Brain microvascular endothelial cell (primary cell): ENCODE measurements around the gene HEPN1.

Experiments
- DNase-seq: peaks from one replicate; pipeline ENCODE4 v3.0.0-alpha.2; 2020
- H3K27ac ChIP-seq: fragments of 250-450 bp; sonication (Bioruptor Pico); 2 replicates; pipeline ENCODE4 v1.5.1; 2020; ENCODE audit warnings: mild to moderate bottlenecking, moderate library complexity
- H3K27me3 ChIP-seq: fragments of 250-450 bp; sonication (Bioruptor Pico); replicated peaks from 2 replicates; pipeline ENCODE4 v1.5.1; 2020; ENCODE audit warnings: mild to moderate bottlenecking
- H3K36me3 ChIP-seq: fragments of 250-450 bp; sonication (Bioruptor Pico); replicated peaks from 2 replicates; pipeline ENCODE4 v1.5.1; 2020; ENCODE audit warnings: mild to moderate bottlenecking
- H3K4me3 ChIP-seq: 2 replicates; pipeline ENCODE4 v1.5.1; 2011; ENCODE audit warnings: low read depth, mild to moderate bottlenecking, control low read depth, low read length, moderate library complexity
- CTCF ChIP-seq: IDR thresholded peaks from 2 replicates; pipeline ENCODE4 v1.5.1; 2011; ENCODE audit warnings: low read depth, mild to moderate bottlenecking, moderate library complexity, low read length, control low read depth, inconsistent platforms; ENCODE audit errors: missing control alignments
- in situ Hi-C: cut with HindIII; loops from 2 replicates; pipeline ENCODE4 v1.10.0; 2017; ENCODE audit warnings: low sequenced_read_pairs, low pct_ligation_motif_present

Gene HEPN1

GRCh38 chr11:124941703-124942102 is 22.7 kb downstream of the HEPN1 start:
- no peak for TF ChIP-seq CTCF
- H3K36me3 ChIP-seq: no peaks in the 10 kb centered on the region
- DNase-seq: no peak
- H3K27me3 ChIP-seq: no peaks in the 10 kb centered on the region
- H3K27ac ChIP-seq: no peak overlapping the region
- no peak overlapping the region for H3K4me3 ChIP-seq
- in situ Hi-C loops: no loop called here

GRCh38 chr11:124942466-124943253 is 23.6 kb downstream of the HEPN1 start:
- Histone ChIP-seq H3K27ac (no peak overlapping the region), H3K4me3 (no peak overlapping the region), H3K36me3 (no peaks in the 10 kb centered on the region), H3K27me3 (no peaks in the 10 kb centered on the region)
- no peak for DNase-seq
- no peak for TF ChIP-seq CTCF
- in situ Hi-C loops: no loop called here

GRCh38 chr11:124943254-124943616 is 24.2 kb downstream of the HEPN1 start:
- peak; percentile 42 for TF ChIP-seq CTCF
- in situ Hi-C loops: no loop called here
- Histone ChIP-seq H3K36me3 (no peaks in the 10 kb centered on the region), H3K27me3 (no peaks in the 10 kb centered on the region), H3K4me3 (no peak overlapping the region), H3K27ac (no peak overlapping the region)
- DNase-seq: no peak

- Histone ChIP-seq H3K27ac (no peak overlapping the region), H3K27me3 (no peaks in the 10 kb centered on the region), H3K36me3 (no peaks in the 10 kb centered on the region), H3K4me3 (no peak overlapping the region)
- no peak for TF ChIP-seq CTCF
- DNase-seq: no peak
- in situ Hi-C loops: no loop called here
Measured at GRCh38 chr11:124943741-124944140, 24.7 kb downstream of the HEPN1 start.

GRCh38 chr11:124944565-124944964 is 25.5 kb downstream of the HEPN1 start:
- Histone ChIP-seq H3K4me3 (no peak overlapping the region), H3K27ac (no peak overlapping the region), H3K36me3 (no peaks in the 10 kb centered on the region), H3K27me3 (no peaks in the 10 kb centered on the region)
- DNase-seq: no peak
- no peak for TF ChIP-seq CTCF
- in situ Hi-C loops: no loop called here

GRCh38 chr11:124945826-124946225 is 26.8 kb downstream of the HEPN1 start:
- Histone ChIP-seq H3K27ac (no peak overlapping the region), H3K27me3 (no peaks in the 10 kb centered on the region), H3K36me3 (no peaks in the 10 kb centered on the region), H3K4me3 (no peak overlapping the region)
- in situ Hi-C loops: no loop called here
- no peak for DNase-seq
- TF ChIP-seq CTCF: no peak
